ENCODE measurements around the gene SMIM24.

SMIM24 gene

GRCh38 chr19:3477951-3478350 is 2.4 kb downstream of the SMIM24 start:
- Histone ChIP-seq H3K4me3 (ENCODE audit: low read length) (no peak overlapping the region), H3K9ac (ENCODE audit: low read length) (no peak overlapping the region)

GRCh38 chr19:3477506-3477905 is 2.8 kb downstream of the SMIM24 start:
- Histone ChIP-seq H3K36me3 (ENCODE audit: control insufficient read depth, low read depth, low read length) (no peaks in the 10 kb centered on the region), H3K9me3 (ENCODE audit: control insufficient read depth, low read depth, low read length) (no peaks in the 10 kb centered on the region), H3K27ac (ENCODE audit: low read length) (no peak overlapping the region), H3K27me3 (ENCODE audit: control insufficient read depth, insufficient read depth, low read length) (peaks cover 2% of the 10 kb centered on the region), H3K4me1 (ENCODE audit: control insufficient read depth, low read depth, low read length) (no peaks in the 10 kb centered on the region), H3K4me3 (ENCODE audit: low read length) (no peak overlapping the region), H3K9ac (ENCODE audit: low read length) (no peak overlapping the region)

More at GRCh38 chr19:3477951-3478350, 2.4 kb downstream of the SMIM24 start:
- H3K36me3 ChIP-seq (ENCODE audit: control insufficient read depth, low read depth, low read length) = no peaks in the 10 kb centered on the region
- H3K27ac ChIP-seq (ENCODE audit: low read length) = no peak overlapping the region
- no peaks in the 10 kb centered on the region for H3K27me3 ChIP-seq (ENCODE audit: control insufficient read depth, insufficient read depth, low read length)
- H3K9me3 ChIP-seq (ENCODE audit: control insufficient read depth, low read depth, low read length) = no peaks in the 10 kb centered on the region
- H3K4me1 ChIP-seq (ENCODE audit: control insufficient read depth, low read depth, low read length) = no peaks in the 10 kb centered on the region

GRCh38 chr19:3476830-3477229 is 3.5 kb downstream of the SMIM24 start:
- peaks cover 6% of the 10 kb centered on the region for H3K27me3 ChIP-seq (ENCODE audit: control insufficient read depth, insufficient read depth, low read length)
- H3K9ac ChIP-seq (ENCODE audit: low read length) = no peak overlapping the region
- no peak overlapping the region for H3K27ac ChIP-seq (ENCODE audit: low read length)
- no peaks in the 10 kb centered on the region for H3K36me3 ChIP-seq (ENCODE audit: control insufficient read depth, low read depth, low read length)
- no peaks in the 10 kb centered on the region for H3K9me3 ChIP-seq (ENCODE audit: control insufficient read depth, low read depth, low read length)
- no peaks in the 10 kb centered on the region for H3K4me1 ChIP-seq (ENCODE audit: control insufficient read depth, low read depth, low read length)
- H3K4me3 ChIP-seq (ENCODE audit: low read length) = no peak overlapping the region

- Histone ChIP-seq H3K27ac (ENCODE audit: low read length) (no peak overlapping the region), H3K4me3 (ENCODE audit: low read length) (no peak overlapping the region), H3K9ac (ENCODE audit: low read length) (no peak overlapping the region), H3K27me3 (ENCODE audit: control insufficient read depth, insufficient read depth, low read length) (peaks cover 13% of the 10 kb centered on the region), H3K9me3 (ENCODE audit: control insufficient read depth, low read depth, low read length) (no peaks in the 10 kb centered on the region), H3K4me1 (ENCODE audit: control insufficient read depth, low read depth, low read length) (no peaks in the 10 kb centered on the region), H3K36me3 (ENCODE audit: control insufficient read depth, low read depth, low read length) (no peaks in the 10 kb centered on the region)
Measured at GRCh38 chr19:3475449-3475848, 4.9 kb downstream of the SMIM24 start.

- H3K27ac ChIP-seq (ENCODE audit: low read length) = no peak overlapping the region
- peaks cover 21% of the 10 kb centered on the region for H3K27me3 ChIP-seq (ENCODE audit: control insufficient read depth, insufficient read depth, low read length)
- H3K4me3 ChIP-seq (ENCODE audit: low read length) = no peak overlapping the region
- no peaks in the 10 kb centered on the region for H3K4me1 ChIP-seq (ENCODE audit: control insufficient read depth, low read depth, low read length)
- H3K36me3 ChIP-seq (ENCODE audit: control insufficient read depth, low read depth, low read length) = no peaks in the 10 kb centered on the region
- no peak overlapping the region for H3K9ac ChIP-seq (ENCODE audit: low read length)
- H3K9me3 ChIP-seq (ENCODE audit: control insufficient read depth, low read depth, low read length) = no peaks in the 10 kb centered on the region
Measured at GRCh38 chr19:3474614-3475013, 5.7 kb downstream of the SMIM24 start.

- Histone ChIP-seq H3K4me3 (ENCODE audit: low read length) (no peak overlapping the region), H3K9me3 (ENCODE audit: control insufficient read depth, low read depth, low read length) (no peaks in the 10 kb centered on the region), H3K27me3 (ENCODE audit: control insufficient read depth, insufficient read depth, low read length) (peaks cover 27% of the 10 kb centered on the region), H3K27ac (ENCODE audit: low read length) (no peak overlapping the region), H3K36me3 (ENCODE audit: control insufficient read depth, low read depth, low read length) (no peaks in the 10 kb centered on the region), H3K4me1 (ENCODE audit: control insufficient read depth, low read depth, low read length) (no peaks in the 10 kb centered on the region), H3K9ac (ENCODE audit: low read length) (no peak overlapping the region)
Measured at GRCh38 chr19:3474010-3474409, 6.3 kb downstream of the SMIM24 start.

- Histone ChIP-seq H3K9ac (ENCODE audit: low read length) (no peak overlapping the region), H3K27ac (ENCODE audit: low read length) (no peak overlapping the region), H3K36me3 (ENCODE audit: control insufficient read depth, low read depth, low read length) (no peaks in the 10 kb centered on the region), H3K27me3 (ENCODE audit: control insufficient read depth, insufficient read depth, low read length) (peaks cover 28% of the 10 kb centered on the region), H3K9me3 (ENCODE audit: control insufficient read depth, low read depth, low read length) (no peaks in the 10 kb centered on the region), H3K4me1 (ENCODE audit: control insufficient read depth, low read depth, low read length) (no peaks in the 10 kb centered on the region), H3K4me3 (ENCODE audit: low read length) (no peak overlapping the region)
Measured at GRCh38 chr19:3471954-3472655, 8.2 kb downstream of the SMIM24 start.

- peaks cover 41% of the 10 kb centered on the region for H3K27me3 ChIP-seq (ENCODE audit: control insufficient read depth, insufficient read depth, low read length)
- no peaks in the 10 kb centered on the region for H3K36me3 ChIP-seq (ENCODE audit: control insufficient read depth, low read depth, low read length)
- H3K9ac ChIP-seq (ENCODE audit: low read length) = no peak overlapping the region
- no peaks in the 10 kb centered on the region for H3K4me1 ChIP-seq (ENCODE audit: control insufficient read depth, low read depth, low read length)
- no peak overlapping the region for H3K27ac ChIP-seq (ENCODE audit: low read length)
- no peaks in the 10 kb centered on the region for H3K9me3 ChIP-seq (ENCODE audit: control insufficient read depth, low read depth, low read length)
- no peak overlapping the region for H3K4me3 ChIP-seq (ENCODE audit: low read length)
Measured at GRCh38 chr19:3470500-3471128, 9.7 kb downstream of the SMIM24 start.

- Histone ChIP-seq H3K4me3 (ENCODE audit: low read length) (no peak overlapping the region), H3K27ac (ENCODE audit: low read length) (no peak overlapping the region), H3K36me3 (ENCODE audit: control insufficient read depth, low read depth, low read length) (no peaks in the 10 kb centered on the region), H3K9me3 (ENCODE audit: control insufficient read depth, low read depth, low read length) (no peaks in the 10 kb centered on the region), H3K27me3 (ENCODE audit: control insufficient read depth, insufficient read depth, low read length) (peaks cover 49% of the 10 kb centered on the region), H3K9ac (ENCODE audit: low read length) (no peak overlapping the region), H3K4me1 (ENCODE audit: control insufficient read depth, low read depth, low read length) (no peaks in the 10 kb centered on the region)
Measured at GRCh38 chr19:3469638-3470499, 10.5 kb downstream of the SMIM24 start.

- Histone ChIP-seq H3K4me3 (ENCODE audit: low read length) (no peak overlapping the region), H3K27me3 (ENCODE audit: control insufficient read depth, insufficient read depth, low read length) (peaks cover 64% of the 10 kb centered on the region), H3K36me3 (ENCODE audit: control insufficient read depth, low read depth, low read length) (no peaks in the 10 kb centered on the region), H3K27ac (ENCODE audit: low read length) (no peak overlapping the region), H3K9ac (ENCODE audit: low read length) (no peak overlapping the region), H3K9me3 (ENCODE audit: control insufficient read depth, low read depth, low read length) (no peaks in the 10 kb centered on the region), H3K4me1 (ENCODE audit: control insufficient read depth, low read depth, low read length) (no peaks in the 10 kb centered on the region)
Measured at GRCh38 chr19:3468211-3468610, 12.1 kb downstream of the SMIM24 start.

GRCh38 chr19:3467437-3468198 is 12.7 kb downstream of the SMIM24 start:
- H3K9ac ChIP-seq (ENCODE audit: low read length) = no peak overlapping the region
- peaks cover 69% of the 10 kb centered on the region for H3K27me3 ChIP-seq (ENCODE audit: control insufficient read depth, insufficient read depth, low read length)
- no peaks in the 10 kb centered on the region for H3K9me3 ChIP-seq (ENCODE audit: control insufficient read depth, low read depth, low read length)

More at GRCh38 chr19:3467437-3468198, 12.7 kb downstream of the SMIM24 start:
- no peak overlapping the region for H3K4me3 ChIP-seq (ENCODE audit: low read length)
- no peaks in the 10 kb centered on the region for H3K36me3 ChIP-seq (ENCODE audit: control insufficient read depth, low read depth, low read length)
- no peaks in the 10 kb centered on the region for H3K4me1 ChIP-seq (ENCODE audit: control insufficient read depth, low read depth, low read length)
- H3K27ac ChIP-seq (ENCODE audit: low read length) = no peak overlapping the region

Measured in iPS-18a (cell line).